Measurements from ENCODE around the gene KRTAP20-2.

Gene KRTAP20-2

GRCh38 chr21:30605968-30606367 is 29.0 kb upstream of the KRTAP20-2 start:
- Histone ChIP-seq H3K4me3 (ENCODE audit: low read depth, low read length) (no peak overlapping the region), H3K9me3 (ENCODE audit: control insufficient read depth, low read length) (no peaks in the 10 kb centered on the region), H3K4me2 (ENCODE audit: low read length) (no peak overlapping the region), H3K27ac (no peak overlapping the region), H3K36me3 (ENCODE audit: control insufficient read depth, insufficient read depth, low read length) (no peaks in the 10 kb centered on the region), H3K4me1 (no peaks in the 10 kb centered on the region), H3K79me2 (no peaks in the 10 kb centered on the region), H3K27me3 (ENCODE audit: control insufficient read depth, insufficient read depth, low read length) (no peaks in the 10 kb centered on the region), H3K9ac (no peak overlapping the region), H2AFZ (no peak overlapping the region)
- TF ChIP-seq, protein P1, sequence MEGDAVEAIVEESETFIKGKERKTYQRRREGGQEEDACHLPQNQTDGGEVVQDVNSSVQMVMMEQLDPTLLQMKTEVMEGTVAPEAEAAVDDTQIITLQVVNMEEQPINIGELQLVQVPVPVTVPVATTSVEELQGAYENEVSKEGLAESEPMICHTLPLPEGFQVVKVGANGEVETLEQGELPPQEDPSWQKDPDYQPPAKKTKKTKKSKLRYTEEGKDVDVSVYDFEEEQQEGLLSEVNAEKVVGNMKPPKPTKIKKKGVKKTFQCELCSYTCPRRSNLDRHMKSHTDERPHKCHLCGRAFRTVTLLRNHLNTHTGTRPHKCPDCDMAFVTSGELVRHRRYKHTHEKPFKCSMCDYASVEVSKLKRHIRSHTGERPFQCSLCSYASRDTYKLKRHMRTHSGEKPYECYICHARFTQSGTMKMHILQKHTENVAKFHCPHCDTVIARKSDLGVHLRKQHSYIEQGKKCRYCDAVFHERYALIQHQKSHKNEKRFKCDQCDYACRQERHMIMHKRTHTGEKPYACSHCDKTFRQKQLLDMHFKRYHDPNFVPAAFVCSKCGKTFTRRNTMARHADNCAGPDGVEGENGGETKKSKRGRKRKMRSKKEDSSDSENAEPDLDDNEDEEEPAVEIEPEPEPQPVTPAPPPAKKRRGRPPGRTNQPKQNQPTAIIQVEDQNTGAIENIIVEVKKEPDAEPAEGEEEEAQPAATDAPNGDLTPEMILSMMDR (IDR thresholded peaks at IDR 0.05): no peak

DNA sequence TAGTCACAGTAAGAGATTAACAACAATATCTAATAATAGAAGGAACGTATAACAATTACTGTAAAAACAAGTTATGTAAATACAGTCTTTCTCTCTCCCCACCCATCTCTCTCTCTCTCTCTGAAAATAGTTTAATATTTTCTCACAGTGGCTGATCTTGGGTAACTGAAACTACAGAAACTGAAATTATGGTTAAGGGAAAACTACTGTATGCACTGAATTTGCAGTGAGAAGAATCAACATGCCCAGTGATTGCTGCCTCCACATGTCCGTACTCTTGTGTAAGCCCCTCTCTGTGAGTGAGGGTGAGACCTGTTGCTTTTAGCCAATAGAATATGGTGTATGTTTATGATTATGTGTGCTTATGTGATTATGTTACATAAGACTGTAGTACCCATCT is 22.9 kb upstream of the KRTAP20-2 start:
- Histone ChIP-seq H3K4me3 (ENCODE audit: low read depth, low read length) (no peak overlapping the region), H3K27me3 (ENCODE audit: control insufficient read depth, insufficient read depth, low read length) (no peaks in the 10 kb centered on the region), H3K4me2 (ENCODE audit: low read length) (no peak overlapping the region), H2AFZ (no peak overlapping the region), H3K9ac (no peak overlapping the region), H3K27ac (no peak overlapping the region), H3K36me3 (ENCODE audit: control insufficient read depth, insufficient read depth, low read length) (no peaks in the 10 kb centered on the region), H3K79me2 (no peaks in the 10 kb centered on the region), H3K4me1 (no peaks in the 10 kb centered on the region), H3K9me3 (ENCODE audit: control insufficient read depth, low read length) (no peaks in the 10 kb centered on the region)
- TF ChIP-seq, protein P1 (IDR thresholded peaks at IDR 0.05): no peak

GRCh38 chr21:30613836-30614235 is 21.2 kb upstream of the KRTAP20-2 start, which contains the start of gene KRTAP6-1:
TSS of gene KRTAP6-1 (minus strand) at chr21:30613930. CDS start at chr21:30613904, 26 bp downstream.
- H3K9me3 ChIP-seq (ENCODE audit: control insufficient read depth, low read length): no peaks in the 10 kb centered on the region
- no peak within 1 kb of the TSS for H3K4me3 ChIP-seq (ENCODE audit: low read depth, low read length)
- no peak within 1 kb of the TSS for H2AFZ ChIP-seq
- no peaks in the 10 kb centered on the region for H3K36me3 ChIP-seq (ENCODE audit: control insufficient read depth, insufficient read depth, low read length)
- no peaks in the 10 kb centered on the region for H3K79me2 ChIP-seq
- no peak within 1 kb of the TSS for H3K27ac ChIP-seq
- no peak within 1 kb of the TSS for H3K4me2 ChIP-seq (ENCODE audit: low read length)
- H3K9ac ChIP-seq: no peak within 1 kb of the TSS
- H3K4me1 ChIP-seq: no peaks in the 10 kb centered on the region
- TF ChIP-seq, protein P1 (IDR thresholded peaks at IDR 0.05): no peak
- no peaks in the 10 kb centered on the region for H3K27me3 ChIP-seq (ENCODE audit: control insufficient read depth, insufficient read depth, low read length)

DNA sequence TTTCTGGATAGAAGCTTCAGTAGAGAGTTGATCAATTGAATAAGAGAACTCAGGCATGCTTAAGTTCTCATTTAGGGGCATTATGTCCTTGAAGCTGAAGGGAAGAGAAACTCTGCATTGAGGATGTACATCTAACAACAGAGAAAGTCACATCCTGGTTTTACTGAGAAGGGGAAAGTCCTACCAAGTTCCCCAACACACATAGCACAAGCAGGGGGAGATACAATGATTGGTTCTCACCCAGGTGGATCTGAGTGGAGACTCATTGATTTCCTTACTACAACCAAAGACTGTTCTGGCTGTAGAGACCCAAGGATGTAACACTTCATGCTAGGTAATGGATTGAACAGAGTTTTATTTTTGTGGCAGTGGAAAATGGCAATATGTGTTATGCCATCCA is 19.8 kb upstream of the KRTAP20-2 start:
- Histone ChIP-seq H3K27me3 (ENCODE audit: control insufficient read depth, insufficient read depth, low read length) (no peaks in the 10 kb centered on the region), H3K36me3 (ENCODE audit: control insufficient read depth, insufficient read depth, low read length) (no peaks in the 10 kb centered on the region), H3K9me3 (ENCODE audit: control insufficient read depth, low read length) (no peaks in the 10 kb centered on the region), H3K4me3 (ENCODE audit: low read depth, low read length) (no peak overlapping the region), H3K9ac (no peak overlapping the region), H3K27ac (no peak overlapping the region), H3K79me2 (no peaks in the 10 kb centered on the region), H2AFZ (no peak overlapping the region), H3K4me2 (ENCODE audit: low read length) (no peak overlapping the region), H3K4me1 (no peaks in the 10 kb centered on the region)
- TF ChIP-seq, protein P1 (IDR thresholded peaks at IDR 0.05): no peak

DNA sequence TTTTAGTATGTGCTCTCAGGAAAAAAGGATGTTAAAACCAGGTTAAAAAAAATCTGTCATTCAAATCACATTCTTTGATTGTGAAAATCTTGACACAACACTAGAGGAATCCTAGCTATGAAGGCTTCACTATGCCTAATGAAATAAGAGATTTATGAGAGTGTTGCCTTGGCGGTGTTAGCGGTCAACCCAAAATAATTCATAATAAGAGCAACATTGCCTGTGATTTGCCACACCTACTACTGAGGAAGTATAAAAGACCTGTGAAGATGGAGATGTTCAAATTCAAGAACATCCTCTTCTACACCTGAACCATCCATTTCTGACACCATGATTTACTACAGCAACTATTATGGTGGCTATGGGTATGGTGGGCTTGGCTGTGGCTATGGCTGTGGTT is 18.9 kb upstream of the KRTAP20-2 start, which contains the start of gene KRTAP20-1:
TSS of gene KRTAP20-1 (plus strand) at position 301 of the 400 bp plus-strand sequence. CDS start at position 331, 30 bp downstream.
- H3K4me2 ChIP-seq (ENCODE audit: low read length): no peak within 1 kb of the TSS
- no peak within 1 kb of the TSS for H3K27ac ChIP-seq
- no peaks in the 10 kb centered on the region for H3K36me3 ChIP-seq (ENCODE audit: control insufficient read depth, insufficient read depth, low read length)
- H3K4me3 ChIP-seq (ENCODE audit: low read depth, low read length): no peak within 1 kb of the TSS
- H3K79me2 ChIP-seq: no peaks in the 10 kb centered on the region
- H3K9me3 ChIP-seq (ENCODE audit: control insufficient read depth, low read length): no peaks in the 10 kb centered on the region
- no peak within 1 kb of the TSS for H3K9ac ChIP-seq
- TF ChIP-seq, protein P1 (IDR thresholded peaks at IDR 0.05): no peak
- no peaks in the 10 kb centered on the region for H3K27me3 ChIP-seq (ENCODE audit: control insufficient read depth, insufficient read depth, low read length)
- H2AFZ ChIP-seq: no peak within 1 kb of the TSS
- no peaks in the 10 kb centered on the region for H3K4me1 ChIP-seq

Data from parathyroid adenoma (tissue), 2 donors.